ENCODE measurements around the gene COA3.
A peak's percentile ranks its signal among the peaks of the same experiment; 100 is the strongest.

The COA3 gene

GRCh38 chr17:42798383-42799380 lies at the start of gene COA3, which contains the start of gene CNTD1:
TSS of gene COA3 (minus strand) at chr17:42798704. CDS start at chr17:42798681, 23 bp downstream.
TSS of gene CNTD1 (plus strand) at chr17:42798861. CDS start at chr17:42799068, 207 bp downstream.
- peak; percentile 75 for DNase-seq (ENCODE audit: low read depth)

- no peak for DNase-seq (ENCODE audit: low read depth)
These were observed 49.6 kb upstream of the COA3 start for GRCh38 chr17:42848093-42848492.

GRCh38 chr17:42846594-42847280 lies 48.2 kb upstream of the COA3 start:
- peak; percentile 36 for DNase-seq (ENCODE audit: low read depth)

GRCh38 chr17:42845918-42846593 lies 47.6 kb upstream of the COA3 start:
- peak; percentile 18 for DNase-seq (ENCODE audit: low read depth)

GRCh38 chr17:42845556-42845917 lies 47.0 kb upstream of the COA3 start:
- no peak for DNase-seq (ENCODE audit: low read depth)

GRCh38 chr17:42844761-42845555 lies 46.5 kb upstream of the COA3 start:
- no peak for DNase-seq (ENCODE audit: low read depth)

GRCh38 chr17:42844271-42844670 lies 45.8 kb upstream of the COA3 start, which contains the start of gene AOC2:
TSS of gene AOC2 (plus strand) at chr17:42844580. CDS start at chr17:42844627, 47 bp downstream.
- DNase-seq (ENCODE audit: low read depth) = no peak

- peak; percentile 64 for DNase-seq (ENCODE audit: low read depth)
These were observed 44.9 kb upstream of the COA3 start for GRCh38 chr17:42843358-42843934.

GRCh38 chr17:42841975-42842685 lies 43.6 kb upstream of the COA3 start:
- DNase-seq (ENCODE audit: low read depth) = peak; percentile 28

- no peak for DNase-seq (ENCODE audit: low read depth)
These were observed 37.2 kb upstream of the COA3 start for GRCh38 chr17:42835732-42836131.

- no peak for DNase-seq (ENCODE audit: low read depth)
These were observed 35.4 kb upstream of the COA3 start for GRCh38 chr17:42833767-42834422.

- DNase-seq (ENCODE audit: low read depth) = peak; percentile 77
These were observed 34.6 kb upstream of the COA3 start, which contains the start of gene PSME3 for GRCh38 chr17:42832934-42833766. TSS of gene PSME3 (plus strand) at chr17:42833397. CDS start at chr17:42833632, 235 bp downstream.

GRCh38 chr17:42832213-42832933 lies 33.9 kb upstream of the COA3 start:
- DNase-seq (ENCODE audit: low read depth) = no peak

GRCh38 chr17:42830971-42831370 lies 32.5 kb upstream of the COA3 start:
- DNase-seq (ENCODE audit: low read depth) = no peak

GRCh38 chr17:42827472-42827871 lies 29.0 kb upstream of the COA3 start:
- DNase-seq (ENCODE audit: low read depth) = no peak

- no peak for DNase-seq (ENCODE audit: low read depth)
These were observed 22.7 kb upstream of the COA3 start for GRCh38 chr17:42821176-42821575.

GRCh38 chr17:42819939-42820535 lies 21.5 kb upstream of the COA3 start:
- DNase-seq (ENCODE audit: low read depth) = no peak

GRCh38 chr17:42818379-42818778 lies 19.9 kb upstream of the COA3 start:
- DNase-seq (ENCODE audit: low read depth) = no peak

All from stromal cell of bone marrow (primary cell).